Panc1 (cell line): ENCODE results near the gene OTOA. TPM values are rescaled to one million over a fixed set of nuclear protein-coding genes. Genes with fewer than 3 reads are reported as not detected.
"Not testable (repeated sequence)": the region's sequence is repeated elsewhere in the genome, so short reads cannot be mapped to it uniquely, and the experiment has no call there.

Experiments
- ATAC-seq: fragments of 200-7000 bp; cut with Tn5 transposase; 2 replicates; pipeline ENCODE4 v1.9.1; 2020; ENCODE audit warnings: mild to moderate bottlenecking, moderate library complexity
- BruUV-seq: library from RNA; stranded (reverse); fragments of 400-500 nt; replicated peaks from 2 replicates; lab custom pipeline; 2021; lab: Mats Ljungman, UMichigan
- CTCF ChIA-PET: fragments of 300-600 bp; sonication (Branson Sonifier 250); formaldehyde crosslinking; loops from one replicate; lab custom pipeline; 2022; ENCODE audit warnings: antibody characterized with exemption; lab: Charles Lee
- POLR2A ChIA-PET: fragments of 300-600 bp; sonication (Branson Sonifier 250); formaldehyde crosslinking; loops from one replicate; lab custom pipeline; 2022; ENCODE audit warnings: antibody characterized with exemption; lab: Charles Lee
- DNase-seq: peaks from one replicate; pipeline ENCODE4 v3.0.0-alpha.2; 2010; ENCODE audit warnings: low read depth, low spot score
- H3K27ac ChIP-seq: 2 replicates; pipeline ENCODE4 v1.5.1; 2011; ENCODE audit warnings: mild to moderate bottlenecking, low read length, inconsistent platforms
- H3K27me3 ChIP-seq: fragments of 200-500 bp; sonication (Bioruptor generic); 2 replicates; pipeline ENCODE4 v1.6.0; 2014; ENCODE audit warnings: low read length, inconsistent platforms; ENCODE audit not compliant: control insufficient read depth, insufficient read depth
- H3K36me3 ChIP-seq: fragments of 200-500 bp; sonication (Bioruptor generic); 2 replicates; pipeline ENCODE4 v1.5.1; 2014; ENCODE audit warnings: inconsistent platforms, mild to moderate bottlenecking, low read length, moderate library complexity; ENCODE audit not compliant: control insufficient read depth, insufficient read depth
- H3K4me1 ChIP-seq: 2 replicates; pipeline ENCODE4 v1.5.1; 2011; ENCODE audit warnings: inconsistent platforms, mild to moderate bottlenecking, low read length, moderate library complexity; ENCODE audit not compliant: control insufficient read depth, insufficient read depth
- H3K4me3 ChIP-seq, 2 experiments: 2 replicates each; pipeline ENCODE4 v1.5.1; 2011 to 2012; ENCODE audit warnings: low read depth in 2 of 2, low read length in 2 of 2, mild to moderate bottlenecking in 2 of 2, inconsistent platforms in 1 of 2, moderate library complexity in 1 of 2
- H3K9me3 ChIP-seq: fragments of 200-500 bp; sonication (Bioruptor generic); 2 replicates; pipeline ENCODE4 v1.5.1; 2014; ENCODE audit warnings: low read depth, mild to moderate bottlenecking, inconsistent platforms, low read length, moderate library complexity; ENCODE audit not compliant: control insufficient read depth, insufficient read depth
- in situ Hi-C: cut with HindIII; loops from 2 replicates; pipeline ENCODE4 v1.10.0; 2016; ENCODE audit warnings: low sequenced_read_pairs, low pct_unique_long_range_greater_than_20kb
- intact Hi-C: fragments of 100-400 bp; cut with micrococcal nuclease; formaldehyde crosslinking; loops from one replicate; pipeline ENCODE4 v1.10.0; 2022; ENCODE audit not compliant: unreplicated experiment
- total RNA-seq: library from RNA; stranded (reverse); gene quantifications from one replicate; pipeline ENCODE4 v1.2.1, GENCODE V29; 2021; ENCODE audit not compliant: unreplicated experiment

The OTOA gene
- total RNA-seq, 1 experiment from 2014 or later, result not detected

DNA sequence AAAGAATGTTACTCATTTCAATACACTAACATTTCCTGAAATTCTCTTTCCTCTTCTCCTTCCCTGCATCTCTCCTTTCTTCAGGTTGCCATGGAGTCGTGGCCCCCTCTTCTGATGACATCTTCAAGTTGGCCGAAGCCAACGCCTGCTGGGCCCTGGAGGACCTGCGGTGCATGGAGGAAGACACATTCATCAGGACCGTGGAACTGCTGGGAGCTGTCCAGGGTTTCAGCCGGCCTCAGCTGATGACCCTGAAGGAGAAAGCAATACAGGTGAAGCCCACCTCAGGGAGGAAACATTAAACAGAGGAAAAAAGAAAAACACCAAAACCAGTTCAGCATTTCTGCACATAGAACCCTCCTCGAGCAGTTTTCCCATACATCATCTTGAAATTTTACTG is 76.9 kb downstream of the OTOA start:
- intact Hi-C loops, H3K36me3 ChIP-seq, in situ Hi-C loops, H3K4me1 ChIP-seq, DNase-seq, POLR2A ChIA-PET, H3K4me3 ChIP-seq, CTCF ChIA-PET, H3K27ac ChIP-seq, H3K9me3 ChIP-seq, BruUV-seq, H3K27me3 ChIP-seq: not testable (repeated sequence)
- ATAC-seq, result 0 out of 2 replicates have a peak, but pooled peaks have one; percentile 48

DNA sequence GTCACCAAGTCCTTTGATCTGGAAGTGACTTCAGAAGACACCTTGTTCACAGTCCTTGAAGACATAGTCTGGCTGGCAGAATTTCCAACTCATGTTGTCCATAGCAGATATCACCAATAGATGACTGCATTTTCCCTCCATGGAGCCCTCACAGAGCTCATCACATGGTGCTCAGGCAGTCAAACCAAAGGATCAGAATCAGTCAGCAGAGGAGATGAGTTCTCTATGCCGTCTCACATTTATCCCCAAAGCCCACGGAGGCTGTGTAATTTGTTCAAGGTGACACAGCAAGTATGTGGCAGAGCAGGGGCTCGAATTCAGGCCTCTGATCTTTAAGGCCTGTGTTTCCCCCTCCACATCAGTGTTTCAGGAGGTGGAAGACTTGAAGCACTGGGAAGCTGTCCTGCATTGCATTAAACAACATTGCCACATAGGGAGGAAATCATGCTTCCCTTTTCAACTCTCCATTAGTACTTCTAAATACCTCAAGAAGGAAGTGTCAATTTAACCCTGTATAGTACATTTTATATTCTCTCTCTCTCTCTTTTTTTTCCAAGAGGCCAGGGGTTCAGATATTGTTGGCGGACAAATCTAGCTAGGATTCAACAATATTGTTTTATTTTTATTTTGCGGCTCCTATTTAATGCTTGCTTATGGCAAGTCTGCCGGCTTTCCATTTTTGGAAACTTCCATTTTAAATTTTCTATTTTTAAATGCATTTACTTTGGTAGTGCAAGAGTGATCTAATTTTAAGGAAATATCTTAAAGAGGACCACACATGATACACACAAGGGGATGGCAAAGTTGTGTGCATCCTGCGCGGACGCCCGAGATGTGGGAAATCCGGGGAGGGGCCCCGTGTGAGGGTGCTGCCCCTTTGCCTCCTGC is 92.7 kb downstream of the OTOA start:
- in situ Hi-C loops, BruUV-seq, ATAC-seq, H3K4me1 ChIP-seq, DNase-seq, CTCF ChIA-PET, intact Hi-C loops, H3K9me3 ChIP-seq, H3K4me3 ChIP-seq, H3K27ac ChIP-seq, POLR2A ChIA-PET, H3K36me3 ChIP-seq, H3K27me3 ChIP-seq: not testable (repeated sequence)

DNA sequence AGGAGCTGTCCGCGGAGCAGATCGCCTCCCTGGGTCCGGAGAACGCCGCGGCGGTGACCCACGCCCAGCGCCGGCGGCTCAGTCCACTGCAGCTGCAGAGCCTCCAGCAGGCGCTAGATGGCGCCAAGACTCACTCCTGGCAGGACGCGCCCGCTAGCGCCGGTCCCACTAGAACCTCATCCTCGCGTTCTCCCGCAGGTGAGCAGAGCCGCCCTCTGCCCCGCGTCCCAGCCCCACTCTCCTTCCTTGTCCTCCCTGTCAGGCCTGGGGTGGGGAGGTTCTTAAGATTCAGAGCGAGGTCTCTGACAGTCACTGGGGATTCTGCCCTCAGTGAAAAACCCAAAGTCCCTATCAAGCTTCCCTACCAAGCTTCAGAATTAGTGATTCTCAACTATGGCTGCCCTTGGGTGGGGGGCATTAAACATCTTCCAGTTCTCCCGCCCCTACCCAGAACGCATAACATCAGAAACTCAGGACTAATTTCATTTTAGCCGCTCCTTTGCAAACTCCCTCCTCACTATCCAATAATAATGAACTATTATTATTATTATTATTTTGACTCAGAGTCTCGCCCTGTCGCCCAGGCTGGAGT is 93.4 kb downstream of the OTOA start:
- H3K36me3 ChIP-seq, H3K9me3 ChIP-seq, CTCF ChIA-PET, intact Hi-C loops, H3K4me3 ChIP-seq, H3K27me3 ChIP-seq, DNase-seq, BruUV-seq, H3K4me1 ChIP-seq, H3K27ac ChIP-seq, POLR2A ChIA-PET, in situ Hi-C loops: not testable (repeated sequence)
- peak; percentile 98 for ATAC-seq

DNA sequence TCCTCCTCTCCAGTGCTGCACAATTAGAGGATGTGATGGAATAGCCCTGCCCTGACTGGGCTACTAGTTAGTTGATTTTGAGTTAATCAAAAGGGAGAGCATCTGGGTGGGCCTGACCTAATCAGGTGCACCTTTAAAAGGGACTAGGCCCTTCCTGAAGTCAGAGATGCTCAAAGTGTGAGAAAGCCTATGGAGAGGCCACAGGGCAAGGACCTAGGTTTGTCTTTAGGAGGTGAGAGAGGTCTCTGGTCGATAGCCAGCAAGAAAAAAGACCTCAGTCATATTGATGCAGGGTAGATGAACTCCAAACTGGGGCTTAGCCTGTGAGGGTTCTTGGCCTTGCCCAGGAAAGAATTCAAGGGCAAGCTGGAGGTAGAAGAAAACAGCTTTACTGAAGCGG is 104.5 kb downstream of the OTOA start:
- H3K27me3 ChIP-seq, DNase-seq, H3K4me3 ChIP-seq, ATAC-seq, H3K4me1 ChIP-seq, intact Hi-C loops, POLR2A ChIA-PET, H3K36me3 ChIP-seq, H3K9me3 ChIP-seq, BruUV-seq, in situ Hi-C loops, H3K27ac ChIP-seq, CTCF ChIA-PET: not testable (repeated sequence)

- in situ Hi-C loops, intact Hi-C loops, H3K4me3 ChIP-seq, H3K4me1 ChIP-seq, H3K36me3 ChIP-seq, POLR2A ChIA-PET, H3K27ac ChIP-seq, H3K9me3 ChIP-seq, DNase-seq, H3K27me3 ChIP-seq, BruUV-seq, CTCF ChIA-PET: not testable (repeated sequence)
- peak; percentile 31; the same call in 1 of the 2 replicates for ATAC-seq
These were observed 105.0 kb downstream of the OTOA start for GRCh38 chr16:21768810-21769209.

DNA sequence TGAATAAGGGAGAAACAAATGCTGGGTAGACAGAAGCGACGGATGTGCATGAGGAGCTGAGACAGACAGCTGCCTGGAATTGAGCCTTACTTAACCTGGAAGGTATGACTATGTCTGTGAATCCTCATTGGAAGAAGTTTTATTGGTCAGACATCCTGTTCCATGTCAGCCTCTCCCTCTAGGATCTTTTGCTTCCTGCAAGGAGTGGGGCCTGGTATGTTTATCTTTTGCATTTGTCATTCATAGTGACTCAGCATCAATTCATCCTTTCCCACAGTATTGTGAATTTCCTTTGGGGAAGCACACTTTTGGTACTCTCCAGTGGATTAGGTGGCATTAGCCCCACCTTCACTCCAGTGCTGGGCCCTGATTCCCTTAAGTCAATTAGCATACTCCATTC is 105.5 kb downstream of the OTOA start:
- peak; percentile 93 for ATAC-seq
- not testable (repeated sequence) for H3K27ac ChIP-seq

GRCh38 chr16:21770584-21770983 is 106.8 kb downstream of the OTOA start:
- H3K9me3 ChIP-seq, H3K27ac ChIP-seq, H3K4me3 ChIP-seq, H3K36me3 ChIP-seq, in situ Hi-C loops, CTCF ChIA-PET, POLR2A ChIA-PET, intact Hi-C loops, H3K27me3 ChIP-seq, BruUV-seq, DNase-seq, H3K4me1 ChIP-seq: not testable (repeated sequence)
- 0 out of 2 replicates have a peak, but pooled peaks have one; percentile 37 for ATAC-seq

More for the DNA sequence above, 105.5 kb downstream of the OTOA start:
- H3K4me1 ChIP-seq, intact Hi-C loops, CTCF ChIA-PET, H3K9me3 ChIP-seq, in situ Hi-C loops, H3K36me3 ChIP-seq, POLR2A ChIA-PET, H3K27me3 ChIP-seq, H3K4me3 ChIP-seq, BruUV-seq: not testable (repeated sequence)
- DNase-seq, result peak; percentile 83
